Putamen (tissue), 1 donor: ENCODE results near the gene KLHL11.
"Not testable (repeated sequence)": the region's sequence is repeated elsewhere in the genome, so short reads cannot be mapped to it uniquely, and the experiment has no call there.

Experiments
- DNase-seq: peaks from one replicate; pipeline ENCODE4 v3.0.0-alpha.2; 2016; ENCODE audit warnings: low spot score

Gene KLHL11

GRCh38 chr17:41836550-41837196 lies 28.6 kb downstream of the KLHL11 start:
- no peak for DNase-seq

- peak; percentile 64 for DNase-seq
Measured at GRCh38 chr17:41835800-41836549, 29.2 kb downstream of the KLHL11 start, which contains the start of gene NT5C3B. NT5C3B (minus strand) TSS chr17:41836232; CDS start chr17:41836193, 39 bp downstream.

GRCh38 chr17:41835214-41835799 lies 29.9 kb downstream of the KLHL11 start:
- no peak for DNase-seq

- DNase-seq, result not testable (repeated sequence)
Measured at GRCh38 chr17:41829961-41830360, 35.3 kb downstream of the KLHL11 start.

GRCh38 chr17:41825175-41825845 lies 39.9 kb downstream of the KLHL11 start:
- DNase-seq, result no peak

GRCh38 chr17:41824086-41824485 lies 41.1 kb downstream of the KLHL11 start:
- DNase-seq, result no peak

- DNase-seq, result no peak
Measured at GRCh38 chr17:41823580-41823979, 41.6 kb downstream of the KLHL11 start.

- DNase-seq, result no peak
Measured at GRCh38 chr17:41823141-41823524, 42.1 kb downstream of the KLHL11 start.

GRCh38 chr17:41822216-41823140 lies 42.7 kb downstream of the KLHL11 start:
- no peak for DNase-seq

- DNase-seq, result no peak
Measured at GRCh38 chr17:41821776-41822175, 43.4 kb downstream of the KLHL11 start.

- no peak for DNase-seq
Measured at GRCh38 chr17:41818024-41818423, 47.2 kb downstream of the KLHL11 start.

GRCh38 chr17:41816637-41817320 lies 48.4 kb downstream of the KLHL11 start:
- no peak for DNase-seq

GRCh38 chr17:41814195-41814594 lies 51.0 kb downstream of the KLHL11 start:
- DNase-seq, result no peak

GRCh38 chr17:41813699-41814124 lies 51.5 kb downstream of the KLHL11 start:
- no peak for DNase-seq

GRCh38 chr17:41813152-41813680 lies 52.0 kb downstream of the KLHL11 start:
- DNase-seq, result no peak

- DNase-seq, result peak; percentile 28
Measured at GRCh38 chr17:41812381-41813151, 52.7 kb downstream of the KLHL11 start, which contains the start of gene FKBP10. FKBP10 (plus strand) TSS chr17:41813004; CDS start chr17:41813035, 31 bp downstream.

GRCh38 chr17:41811549-41812380 lies 53.5 kb downstream of the KLHL11 start, which contains the start of gene P3H4:
P3H4 (minus strand) TSS chr17:41811949; CDS start chr17:41811915, 34 bp downstream.
- DNase-seq, result peak; percentile 68
